ENCODE results near the gene DYNLT5.

DNA sequence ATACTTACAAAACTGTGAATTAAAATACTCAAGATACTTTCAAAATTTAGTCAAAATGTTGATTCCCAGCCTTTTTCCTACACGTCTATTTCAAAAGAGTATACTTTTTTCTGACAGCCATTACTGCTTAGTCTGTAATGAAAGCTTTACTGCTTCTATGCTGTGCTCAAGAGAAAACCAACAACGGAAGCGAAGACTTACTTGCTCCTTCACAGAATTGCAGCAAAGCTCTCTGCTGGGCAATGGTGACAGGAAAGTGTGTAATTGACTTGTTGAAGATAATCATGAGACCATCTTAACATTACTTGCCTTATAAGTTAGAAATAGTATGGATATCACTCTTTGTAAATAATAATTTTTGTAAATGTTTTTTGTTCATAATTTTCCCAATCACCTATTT, 1.7 kb upstream of the DYNLT5 start:
- TF ChIP-seq, protein P1, sequence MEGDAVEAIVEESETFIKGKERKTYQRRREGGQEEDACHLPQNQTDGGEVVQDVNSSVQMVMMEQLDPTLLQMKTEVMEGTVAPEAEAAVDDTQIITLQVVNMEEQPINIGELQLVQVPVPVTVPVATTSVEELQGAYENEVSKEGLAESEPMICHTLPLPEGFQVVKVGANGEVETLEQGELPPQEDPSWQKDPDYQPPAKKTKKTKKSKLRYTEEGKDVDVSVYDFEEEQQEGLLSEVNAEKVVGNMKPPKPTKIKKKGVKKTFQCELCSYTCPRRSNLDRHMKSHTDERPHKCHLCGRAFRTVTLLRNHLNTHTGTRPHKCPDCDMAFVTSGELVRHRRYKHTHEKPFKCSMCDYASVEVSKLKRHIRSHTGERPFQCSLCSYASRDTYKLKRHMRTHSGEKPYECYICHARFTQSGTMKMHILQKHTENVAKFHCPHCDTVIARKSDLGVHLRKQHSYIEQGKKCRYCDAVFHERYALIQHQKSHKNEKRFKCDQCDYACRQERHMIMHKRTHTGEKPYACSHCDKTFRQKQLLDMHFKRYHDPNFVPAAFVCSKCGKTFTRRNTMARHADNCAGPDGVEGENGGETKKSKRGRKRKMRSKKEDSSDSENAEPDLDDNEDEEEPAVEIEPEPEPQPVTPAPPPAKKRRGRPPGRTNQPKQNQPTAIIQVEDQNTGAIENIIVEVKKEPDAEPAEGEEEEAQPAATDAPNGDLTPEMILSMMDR (conservative IDR thresholded peaks at IDR 0.05), result no peak
- no peak for TF ChIP-seq EZH2 (IDR thresholded peaks at IDR 0.05; ENCODE audit: low read depth)
